Heart left ventricle (tissue), 16 donors: ENCODE results near the gene DISP2. TPM values are rescaled to one million over a fixed set of nuclear protein-coding genes. Genes with fewer than 3 reads are reported as not detected.
A peak's percentile ranks its signal among the peaks of the same experiment; 100 is the strongest.

Experiments
- ATAC-seq, 4 donors: fragments of 200-7000 bp; cut with Tn5 transposase; one replicate each; pipeline ENCODE4 v1.9.1; 2020 to 2022; ENCODE audit warnings: moderate library complexity in 4 of 4, mild to moderate bottlenecking in 3 of 4, moderate number of reproducible peaks in 1 of 4
- DNase-seq, 5 donors: peaks; one replicate each; pipeline ENCODE4 v3.0.0-alpha.2; 2020
- H3K27ac ChIP-seq, 12 donors: fragments of 200-600 bp; sonication (generic) in 4 of 12; one replicate each; pipeline versions ENCODE4 v1.5.0 to v1.8.0; 2016 to 2022; ENCODE audit warnings: mild to moderate bottlenecking in 2 of 12
- H3K27me3 ChIP-seq, 9 donors: fragments of 200-600 bp; sonication (generic) in 2 of 9; one replicate each; pipeline versions ENCODE4 v1.5.1 to v1.8.0; 2016 to 2022; ENCODE audit warnings: mild to moderate bottlenecking in 3 of 9
- H3K36me3 ChIP-seq, 9 donors: fragments of 200-600 bp; sonication (generic) in 2 of 9; one replicate each; pipeline versions ENCODE4 v1.5.0 to v1.8.0; 2018 to 2022; ENCODE audit warnings: mild to moderate bottlenecking in 2 of 9
- H3K4me1 ChIP-seq, 12 donors: fragments of 200-600 bp; sonication (generic) in 4 of 12; one replicate each; pipeline versions ENCODE4 v1.5.0 to v1.8.0; 2016 to 2022; ENCODE audit warnings: mild to moderate bottlenecking in 3 of 12
- H3K4me3 ChIP-seq, 12 donors: fragments of 200-600 bp; sonication (generic) in 4 of 12; one replicate each; pipeline versions ENCODE4 v1.5.0 to v1.8.0; 2017 to 2022; ENCODE audit warnings: mild to moderate bottlenecking in 9 of 12, moderate library complexity in 4 of 12
- H3K9me3 ChIP-seq, 12 donors: fragments of 200-600 bp; sonication (generic) in 4 of 12; one replicate each; pipeline versions ENCODE4 v1.5.0 to v1.8.0; 2016 to 2022; ENCODE audit warnings: mild to moderate bottlenecking in 1 of 12
- POLR2A ChIP-seq, 2 donors: fragments of 450-650 bp; IDR thresholded peaks; one replicate each; pipeline ENCODE4 v1.6.1; 2017; ENCODE audit warnings: antibody characterized with exemption in 2 of 2, mild to moderate bottlenecking in 2 of 2, moderate library complexity in 2 of 2
- WGBS, 4 donors: extraction: QIAGEN DNeasy Blood & Tissue Kit in 2 of 4; methylation state at CpG; one replicate each; pipeline versions ENCODE4 v1.1.5 to v1.1.7; 2013 to 2018; 5-methylcytosine and 5-hydroxymethylcytosine counted together
- intact Hi-C, 10 donors: fragments of 100-400 bp; cut with DNase I; formaldehyde crosslinking; loops; one replicate each; pipeline versions ENCODE4 v1.11.1 to v1.14.2; 2022
- polyA plus RNA-seq, 2 donors: library from polyadenylated mRNA; stranded (reverse); fragments of 200-250 nt; gene quantifications; one replicate each; pipeline ENCODE4 v1.2.3, GENCODE V29; 2013
- total RNA-seq, 9 donors: library from RNA; depleted of rRNA in 2 of 9; stranded (reverse); fragments of >200 nt in 2 of 9; fragmentation: NEBNext Ultra II Directional in 3 of 9; extraction: Animal tissue kit (Norgen Biotek cat#: 25700) in 3 of 9; gene quantifications; one replicate each; pipeline versions ENCODE4 v1.1.0 to v1.2.4, GENCODE V29; 2016 to 2023
- TF ChIP-seq, protein P1 (sequence below), 12 donors: fragments of 200-600 bp; sonication (generic) in 4 of 12; IDR thresholded peaks; one replicate each; pipeline versions ENCODE4 v1.5.0 to v1.8.0; 2018 to 2022; ENCODE audit warnings: antibody characterized with exemption in 12 of 12, mild to moderate bottlenecking in 5 of 12
- donor health status: ischemic (EF 13 %, LVEDD 7.1; RV severe dilation, severe dysfunction).
- donor health status: healthy with polysubstance abuse.
- donor health status: DM: no; HTN: yes; CAD: no.
- donor health status: DM: no; HTN: no; CAD: no.
- donor health status: ischemic (EF 25% LVEDD 6.9; RV normal size, moderate dysfunction).
- donor health status: ischemic (EF 25% LVEDD 5.7; RV mildly dilated, moderate dysfunction).
- donor health status: healthy.
- donor health status: DM: yes; HTN: yes; CAD: no.
- donor health status: ischemic (EF 35%, LVEDD 5.7; RV mildly dilated, moderate dysfunction).
- donor health status: nonischemic (EF 11% LVEDD 7.7; RV severe dilation, severe dysfunction).
- donor health status: DM: yes; HTN: yes; CAD: no.
- donor health status: PGD.
- donor health status: ischemic (EF 29% LVEDD 5.4; RV normal size, mild dysfunction).
- donor health status: nonischemic (EF 23%, LVEDD 6.1; RV moderate dilation, normal function).

DISP2 gene
- total and polyA plus RNA-seq, 11 donors: 0.10 to 1.8 (median 0.40) TPM

DNA sequence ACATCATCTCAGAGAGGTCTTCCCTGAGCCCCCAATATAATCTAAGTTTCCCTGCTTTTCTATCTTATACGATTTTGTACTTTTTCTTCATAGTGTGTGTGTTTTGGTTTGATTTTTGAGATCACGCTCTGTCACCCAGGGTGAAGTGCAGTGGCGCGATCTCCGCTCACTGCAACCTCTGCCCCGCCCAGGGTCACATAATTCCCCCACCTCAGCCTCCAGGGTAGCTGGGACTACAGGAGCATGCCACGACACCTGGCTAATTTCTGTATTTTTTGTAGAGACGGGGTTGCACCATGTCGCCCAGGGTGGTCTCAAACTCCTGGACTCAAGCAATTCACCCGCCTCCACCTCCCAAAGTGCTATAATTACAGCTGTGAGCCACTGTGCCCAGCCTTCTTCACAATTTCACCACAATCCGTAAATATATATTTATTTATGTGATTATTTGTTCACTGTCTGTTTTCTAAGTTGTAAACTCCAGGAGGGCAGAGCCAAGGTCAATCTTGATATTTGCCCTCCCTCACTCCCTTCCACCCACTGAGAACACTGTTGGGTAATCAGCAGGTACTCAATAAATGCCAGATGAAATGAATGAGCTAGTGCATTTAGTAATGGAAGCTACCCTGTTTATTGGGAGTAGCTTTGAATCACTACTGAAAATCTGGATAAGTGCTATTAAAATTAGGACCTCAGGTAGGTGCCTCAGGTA lies 24.0 kb downstream of the DISP2 start:
- no peaks in the 10 kb centered on the region for H3K9me3 ChIP-seq
- DNase-seq (no peak), ATAC-seq (no peak)
- intact Hi-C loops: loop anchor here in 1 of 10 donors (2.0 kb wide), 1 partner anchor 23 kb away; the partner anchor contains the start of gene IVD
- 92 to 95% (median 94%) methylated on average over 11 of the region's 11 CpGs for WGBS, 4 donors
- H3K27me3 ChIP-seq: no peaks in the 10 kb centered on the region
- peak overlapping the region in 4 of 12 donors; percentile 30 to 64 (median 51) for H3K27ac ChIP-seq
- TF ChIP-seq POLR2A (IDR thresholded peaks at IDR 0.05): no peak
- TF ChIP-seq, protein P1, sequence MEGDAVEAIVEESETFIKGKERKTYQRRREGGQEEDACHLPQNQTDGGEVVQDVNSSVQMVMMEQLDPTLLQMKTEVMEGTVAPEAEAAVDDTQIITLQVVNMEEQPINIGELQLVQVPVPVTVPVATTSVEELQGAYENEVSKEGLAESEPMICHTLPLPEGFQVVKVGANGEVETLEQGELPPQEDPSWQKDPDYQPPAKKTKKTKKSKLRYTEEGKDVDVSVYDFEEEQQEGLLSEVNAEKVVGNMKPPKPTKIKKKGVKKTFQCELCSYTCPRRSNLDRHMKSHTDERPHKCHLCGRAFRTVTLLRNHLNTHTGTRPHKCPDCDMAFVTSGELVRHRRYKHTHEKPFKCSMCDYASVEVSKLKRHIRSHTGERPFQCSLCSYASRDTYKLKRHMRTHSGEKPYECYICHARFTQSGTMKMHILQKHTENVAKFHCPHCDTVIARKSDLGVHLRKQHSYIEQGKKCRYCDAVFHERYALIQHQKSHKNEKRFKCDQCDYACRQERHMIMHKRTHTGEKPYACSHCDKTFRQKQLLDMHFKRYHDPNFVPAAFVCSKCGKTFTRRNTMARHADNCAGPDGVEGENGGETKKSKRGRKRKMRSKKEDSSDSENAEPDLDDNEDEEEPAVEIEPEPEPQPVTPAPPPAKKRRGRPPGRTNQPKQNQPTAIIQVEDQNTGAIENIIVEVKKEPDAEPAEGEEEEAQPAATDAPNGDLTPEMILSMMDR (IDR thresholded peaks at IDR 0.05): no peak
- H3K4me3 ChIP-seq: peak overlapping the region in 5 of 12 donors; percentile 66 to 96 (median 83)
- H3K36me3 ChIP-seq: peaks cover 0 to 11% (median 7%) of the 10 kb centered on the region in 9 donors
- H3K4me1 ChIP-seq: peaks cover 0 to 31% (median 12%) of the 10 kb centered on the region in 12 donors

DNA sequence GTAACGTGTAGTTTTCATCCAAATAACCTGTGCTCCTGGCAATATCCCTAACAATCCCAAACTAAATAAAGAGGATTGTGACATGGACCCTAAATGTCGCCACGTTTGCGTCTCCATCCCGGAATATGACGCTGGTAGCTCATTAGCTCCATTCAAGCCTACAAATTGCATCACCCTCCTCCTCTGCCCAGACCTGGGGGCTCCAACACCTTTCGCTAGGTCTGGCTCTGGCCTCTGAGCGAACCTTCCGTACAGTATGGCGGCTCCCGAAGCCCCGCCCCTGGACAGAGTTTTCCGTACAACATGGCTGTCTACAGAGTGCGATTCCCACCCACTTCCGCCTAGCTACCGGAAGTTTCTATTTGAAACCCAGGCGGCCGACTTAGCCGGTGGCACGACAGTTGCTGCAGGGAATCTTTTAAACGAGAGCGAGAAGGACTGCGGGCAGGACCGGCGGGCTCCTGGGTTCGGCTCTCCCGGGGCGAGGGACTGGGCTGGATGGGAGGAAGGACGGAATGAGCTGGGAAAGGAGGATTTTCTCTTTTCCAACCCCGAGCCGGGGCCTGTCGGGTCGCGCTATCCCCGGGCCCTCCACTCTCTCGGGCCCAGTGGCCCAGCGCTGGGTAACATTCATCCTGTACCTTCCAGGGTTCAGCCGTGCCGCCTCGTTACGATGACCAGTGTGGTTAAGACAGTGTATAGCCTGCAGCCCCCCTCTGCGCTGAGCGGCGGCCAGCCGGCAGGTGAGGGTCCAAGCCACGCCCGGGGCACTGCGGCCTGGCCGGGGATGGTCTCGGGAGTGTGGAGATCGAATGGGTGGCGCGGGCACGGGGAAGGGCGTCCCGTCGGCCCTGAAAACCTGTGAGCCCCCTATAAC lies 24.8 kb downstream of the DISP2 start, which contains the start of gene KNSTRN:
Gene KNSTRN (plus strand): TSS at position 142 of the 877 bp plus-strand sequence. CDS start 115 bp downstream, at position 257.
- Histone ChIP-seq H3K4me3 (peak within 1 kb of the TSS; percentile 64 to 96 (median 80)), H3K9me3 (no peaks in the 10 kb centered on the region), H3K36me3 (peaks cover 0 to 17% (median 13%) of the 10 kb centered on the region in 9 donors), H3K4me1 (peaks cover 0 to 31% (median 12%) of the 10 kb centered on the region in 12 donors), H3K27me3 (no peaks in the 10 kb centered on the region), H3K27ac (peak within 1 kb of the TSS in 7 of 12 donors; percentile 30 to 65 (median 48))
- intact Hi-C loops: loop anchor here in 1 of 10 donors (2.0 kb wide), 1 partner anchor 22 kb away; the partner anchor contains the start of gene IVD
- 3 to 5% (median 4%) methylated on average over 48 to 57 of the region's 57 CpGs for WGBS, 4 donors
- ATAC-seq: peak; percentile 96 to 99 (median 98)
- DNase-seq: peak; percentile 90 to 94 (median 92)
- TF ChIP-seq, protein P1 (IDR thresholded peaks at IDR 0.05): no peak
- TF ChIP-seq POLR2A (IDR thresholded peaks at IDR 0.05): peak in 1 of 2 donors; percentile 34

DNA sequence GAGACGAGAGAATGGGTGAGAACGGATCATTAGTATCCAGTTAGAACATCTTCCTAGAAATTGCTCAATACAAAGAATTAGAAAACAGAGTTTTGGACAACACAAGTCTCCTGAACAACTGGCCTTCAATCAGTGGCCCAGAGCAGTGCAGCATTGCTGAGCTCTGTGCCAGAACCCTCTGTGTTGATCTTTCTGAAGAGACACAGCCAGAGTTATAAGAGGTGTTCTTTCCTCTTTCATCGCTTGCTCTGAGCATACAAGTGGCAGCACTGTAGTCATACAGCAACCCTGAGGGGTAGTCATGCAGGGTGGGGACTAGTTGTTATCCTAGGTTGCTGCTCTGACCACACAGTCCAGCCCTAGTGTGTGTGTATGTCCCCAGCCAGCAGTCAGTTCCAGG lies 28.5 kb downstream of the DISP2 start:
- no peaks in the 10 kb centered on the region for H3K9me3 ChIP-seq
- peaks cover 0 to 28% (median 10%) of the 10 kb centered on the region in 12 donors for H3K4me1 ChIP-seq
- WGBS, 4 donors: 96 to 98% (median 97%) methylated on average over 3 of the region's 3 CpGs
- no peak overlapping the region for H3K4me3 ChIP-seq
- ATAC-seq: no peak
- no peaks in the 10 kb centered on the region for H3K27me3 ChIP-seq
- TF ChIP-seq POLR2A (IDR thresholded peaks at IDR 0.05): no peak
- TF ChIP-seq, protein P1 (IDR thresholded peaks at IDR 0.05): no peak
- peaks cover 0 to 45% (median 37%) of the 10 kb centered on the region in 9 donors for H3K36me3 ChIP-seq
- no peak overlapping the region for H3K27ac ChIP-seq
- no peak for DNase-seq
- intact Hi-C loops: no loop called here
